ENCODE results near the gene MUC4. TPM values are rescaled to one million over a fixed set of nuclear protein-coding genes. Genes with fewer than 3 reads are reported as not detected.

Gene MUC4, protein sequence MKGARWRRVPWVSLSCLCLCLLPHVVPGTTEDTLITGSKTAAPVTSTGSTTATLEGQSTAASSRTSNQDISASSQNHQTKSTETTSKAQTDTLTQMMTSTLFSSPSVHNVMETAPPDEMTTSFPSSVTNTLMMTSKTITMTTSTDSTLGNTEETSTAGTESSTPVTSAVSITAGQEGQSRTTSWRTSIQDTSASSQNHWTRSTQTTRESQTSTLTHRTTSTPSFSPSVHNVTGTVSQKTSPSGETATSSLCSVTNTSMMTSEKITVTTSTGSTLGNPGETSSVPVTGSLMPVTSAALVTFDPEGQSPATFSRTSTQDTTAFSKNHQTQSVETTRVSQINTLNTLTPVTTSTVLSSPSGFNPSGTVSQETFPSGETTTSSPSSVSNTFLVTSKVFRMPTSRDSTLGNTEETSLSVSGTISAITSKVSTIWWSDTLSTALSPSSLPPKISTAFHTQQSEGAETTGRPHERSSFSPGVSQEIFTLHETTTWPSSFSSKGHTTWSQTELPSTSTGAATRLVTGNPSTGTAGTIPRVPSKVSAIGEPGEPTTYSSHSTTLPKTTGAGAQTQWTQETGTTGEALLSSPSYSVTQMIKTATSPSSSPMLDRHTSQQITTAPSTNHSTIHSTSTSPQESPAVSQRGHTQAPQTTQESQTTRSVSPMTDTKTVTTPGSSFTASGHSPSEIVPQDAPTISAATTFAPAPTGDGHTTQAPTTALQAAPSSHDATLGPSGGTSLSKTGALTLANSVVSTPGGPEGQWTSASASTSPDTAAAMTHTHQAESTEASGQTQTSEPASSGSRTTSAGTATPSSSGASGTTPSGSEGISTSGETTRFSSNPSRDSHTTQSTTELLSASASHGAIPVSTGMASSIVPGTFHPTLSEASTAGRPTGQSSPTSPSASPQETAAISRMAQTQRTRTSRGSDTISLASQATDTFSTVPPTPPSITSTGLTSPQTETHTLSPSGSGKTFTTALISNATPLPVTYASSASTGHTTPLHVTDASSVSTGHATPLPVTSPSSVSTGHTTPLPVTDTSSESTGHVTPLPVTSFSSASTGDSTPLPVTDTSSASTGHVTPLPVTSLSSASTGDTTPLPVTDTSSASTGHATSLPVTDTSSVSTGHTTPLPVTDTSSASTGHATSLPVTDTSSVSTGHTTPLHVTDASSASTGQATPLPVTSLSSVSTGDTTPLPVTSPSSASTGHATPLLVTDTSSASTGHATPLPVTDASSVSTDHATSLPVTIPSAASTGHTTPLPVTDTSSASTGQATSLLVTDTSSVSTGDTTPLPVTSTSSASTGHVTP (N-terminal part only)
- not detected for total RNA-seq

DNA sequence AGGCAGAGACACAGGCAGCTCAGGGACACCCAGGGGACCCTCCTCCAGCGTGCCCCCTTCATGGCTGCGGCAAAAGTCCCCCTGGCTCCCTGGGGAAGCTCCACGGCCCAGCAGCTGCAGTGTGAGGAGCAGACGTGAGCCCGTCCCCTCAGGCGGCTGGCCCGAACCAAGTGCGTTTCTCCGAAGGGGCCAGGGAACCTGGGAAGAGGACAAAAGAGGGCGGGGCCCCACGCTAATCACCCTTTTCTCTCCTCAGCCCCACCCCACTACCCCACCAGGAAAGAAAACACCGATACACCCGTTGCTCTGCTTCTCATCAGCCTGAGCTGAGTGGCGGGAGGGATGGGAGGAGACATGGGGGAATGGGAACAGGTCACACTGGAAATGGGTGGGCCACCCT is at the start of gene MUC4:
Gene MUC4, minus strand, starts transcription at position 174 of the 400 bp plus-strand sequence. Its CDS starts 112 bp downstream, at position 62.
- H3K36me3 ChIP-seq, result no peaks in the 10 kb centered on the region
- TF ChIP-seq, protein P1, sequence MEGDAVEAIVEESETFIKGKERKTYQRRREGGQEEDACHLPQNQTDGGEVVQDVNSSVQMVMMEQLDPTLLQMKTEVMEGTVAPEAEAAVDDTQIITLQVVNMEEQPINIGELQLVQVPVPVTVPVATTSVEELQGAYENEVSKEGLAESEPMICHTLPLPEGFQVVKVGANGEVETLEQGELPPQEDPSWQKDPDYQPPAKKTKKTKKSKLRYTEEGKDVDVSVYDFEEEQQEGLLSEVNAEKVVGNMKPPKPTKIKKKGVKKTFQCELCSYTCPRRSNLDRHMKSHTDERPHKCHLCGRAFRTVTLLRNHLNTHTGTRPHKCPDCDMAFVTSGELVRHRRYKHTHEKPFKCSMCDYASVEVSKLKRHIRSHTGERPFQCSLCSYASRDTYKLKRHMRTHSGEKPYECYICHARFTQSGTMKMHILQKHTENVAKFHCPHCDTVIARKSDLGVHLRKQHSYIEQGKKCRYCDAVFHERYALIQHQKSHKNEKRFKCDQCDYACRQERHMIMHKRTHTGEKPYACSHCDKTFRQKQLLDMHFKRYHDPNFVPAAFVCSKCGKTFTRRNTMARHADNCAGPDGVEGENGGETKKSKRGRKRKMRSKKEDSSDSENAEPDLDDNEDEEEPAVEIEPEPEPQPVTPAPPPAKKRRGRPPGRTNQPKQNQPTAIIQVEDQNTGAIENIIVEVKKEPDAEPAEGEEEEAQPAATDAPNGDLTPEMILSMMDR (IDR thresholded peaks at IDR 0.05), result no peak
- no peaks in the 10 kb centered on the region for H3K27me3 ChIP-seq
- intact Hi-C loops (cut with DNase I), result no loop called here
- DNase-seq (ENCODE audit: low spot score in 2 of 2), result no peak
- no peaks in the 10 kb centered on the region for H3K4me1 ChIP-seq
- no peaks in the 10 kb centered on the region for H3K9me3 ChIP-seq
- no peak within 1 kb of the TSS for H3K27ac ChIP-seq
- H3K4me3 ChIP-seq, result no peak within 1 kb of the TSS

DNA sequence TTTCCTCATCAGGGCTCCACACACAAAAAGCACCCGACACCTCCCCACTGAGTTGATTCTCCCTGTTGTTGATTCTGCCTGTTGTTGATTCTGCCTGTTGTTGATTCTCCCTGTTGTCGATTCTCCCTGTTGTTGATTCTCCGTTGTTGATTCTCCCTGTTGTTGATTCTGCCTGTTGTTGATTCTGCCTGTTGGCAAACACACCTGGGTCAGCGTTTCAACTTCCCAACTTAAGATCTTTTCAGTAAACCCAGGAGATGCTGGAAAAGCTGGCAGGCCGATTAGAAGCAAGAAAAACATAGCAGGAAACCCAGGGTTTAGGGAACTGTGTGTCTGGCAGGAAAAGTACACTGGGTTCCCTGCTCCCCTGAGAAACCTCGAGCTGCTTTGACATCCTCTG is 48.7 kb upstream of the MUC4 start:
- H3K36me3 ChIP-seq, result peaks cover 0 to under 1% of the 10 kb centered on the region in 2 donors
- no peak overlapping the region for H3K4me3 ChIP-seq
- peaks cover 6 to 9% of the 10 kb centered on the region in 2 donors for H3K4me1 ChIP-seq
- TF ChIP-seq, protein P1 (IDR thresholded peaks at IDR 0.05), result no peak
- H3K27me3 ChIP-seq, result no peaks in the 10 kb centered on the region
- DNase-seq (ENCODE audit: low spot score in 2 of 2), result no peak
- intact Hi-C loops (cut with DNase I), result no loop called here
- H3K27ac ChIP-seq, result no peak overlapping the region
- no peaks in the 10 kb centered on the region for H3K9me3 ChIP-seq

GRCh38 chr3:195859846-195860411 is 48.2 kb upstream of the MUC4 start:
- no peak overlapping the region for H3K27ac ChIP-seq
- no peaks in the 10 kb centered on the region for H3K9me3 ChIP-seq
- H3K36me3 ChIP-seq, result no peaks in the 10 kb centered on the region
- DNase-seq (ENCODE audit: low spot score in 2 of 2), result no peak
- intact Hi-C loops (cut with DNase I), result loop anchor here (1.0 kb wide), 1 partner anchor 55 kb away; no protein-coding TSS in a partner anchor
- peaks cover 6 to 9% of the 10 kb centered on the region in 2 donors for H3K4me1 ChIP-seq
- TF ChIP-seq, protein P1 (IDR thresholded peaks at IDR 0.05), result no peak
- H3K27me3 ChIP-seq, result no peaks in the 10 kb centered on the region
- peak overlapping the region in 1 of 2 donors; percentile 43 for H3K4me3 ChIP-seq

DNA sequence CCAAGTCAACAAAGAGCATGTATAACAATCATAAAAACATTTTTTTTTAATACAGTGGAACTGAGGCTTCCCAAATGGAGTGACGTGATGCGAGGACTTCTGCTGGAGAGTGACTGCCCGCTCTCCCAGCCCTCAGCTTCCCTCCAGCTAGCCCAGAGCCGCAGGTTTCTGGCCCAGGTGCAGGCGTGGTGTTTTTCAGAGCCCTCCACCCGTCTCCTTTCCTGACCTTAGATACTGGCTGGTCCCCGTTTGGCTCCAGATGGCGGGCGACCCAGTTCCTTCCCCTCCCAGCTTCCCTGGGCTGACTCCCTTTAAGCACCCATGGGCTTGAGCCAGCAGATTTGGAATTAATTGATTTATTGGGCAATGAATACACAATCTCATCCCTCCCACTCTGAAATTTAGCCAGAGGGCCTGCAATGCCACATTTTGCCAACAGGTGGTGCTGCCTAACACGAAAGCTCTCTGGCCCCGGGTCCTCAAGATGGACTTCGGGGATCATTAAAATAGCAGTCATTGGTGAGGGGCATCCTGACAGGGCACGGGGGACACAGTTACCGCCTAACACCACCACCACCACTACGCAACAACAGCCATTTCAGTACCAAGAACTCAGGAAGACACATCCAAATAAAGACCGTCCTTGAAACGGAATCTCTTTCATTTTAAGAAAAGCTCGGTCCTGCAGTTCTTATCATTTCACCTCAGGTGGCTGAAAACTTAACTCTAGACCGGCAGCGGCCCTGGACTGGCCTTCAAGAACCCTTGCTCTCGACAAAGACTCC is 47.5 kb upstream of the MUC4 start:
- peak overlapping the region in 1 of 2 donors; percentile 43 for H3K4me3 ChIP-seq
- no peak overlapping the region for H3K27ac ChIP-seq
- intact Hi-C loops (cut with DNase I), result loop anchor here (1.0 kb wide), 1 partner anchor 56 kb away; no protein-coding TSS in a partner anchor

More for the DNA sequence above, 47.5 kb upstream of the MUC4 start:
- TF ChIP-seq, protein P1 (IDR thresholded peaks at IDR 0.05), result peak; percentile 87 to 96 (median 91)
- DNase-seq (ENCODE audit: low spot score in 2 of 2), result peak; percentile 21 to 89
- Histone ChIP-seq H3K36me3 (no peaks in the 10 kb centered on the region), H3K27me3 (no peaks in the 10 kb centered on the region), H3K9me3 (no peaks in the 10 kb centered on the region), H3K4me1 (peaks cover 6 to 9% of the 10 kb centered on the region in 2 donors)

Measured in ascending aorta (tissue), 2 donors.